OCI-M2 (cell line): Measurements from ENCODE around the gene LAPTM4A.

ENCODE experiments used
- DNase-seq: peaks from one replicate; lab custom pipeline; 2025; ENCODE audit not compliant: unreplicated experiment; lab: John Stamatoyannopoulos, UW

The LAPTM4A gene

DNA sequence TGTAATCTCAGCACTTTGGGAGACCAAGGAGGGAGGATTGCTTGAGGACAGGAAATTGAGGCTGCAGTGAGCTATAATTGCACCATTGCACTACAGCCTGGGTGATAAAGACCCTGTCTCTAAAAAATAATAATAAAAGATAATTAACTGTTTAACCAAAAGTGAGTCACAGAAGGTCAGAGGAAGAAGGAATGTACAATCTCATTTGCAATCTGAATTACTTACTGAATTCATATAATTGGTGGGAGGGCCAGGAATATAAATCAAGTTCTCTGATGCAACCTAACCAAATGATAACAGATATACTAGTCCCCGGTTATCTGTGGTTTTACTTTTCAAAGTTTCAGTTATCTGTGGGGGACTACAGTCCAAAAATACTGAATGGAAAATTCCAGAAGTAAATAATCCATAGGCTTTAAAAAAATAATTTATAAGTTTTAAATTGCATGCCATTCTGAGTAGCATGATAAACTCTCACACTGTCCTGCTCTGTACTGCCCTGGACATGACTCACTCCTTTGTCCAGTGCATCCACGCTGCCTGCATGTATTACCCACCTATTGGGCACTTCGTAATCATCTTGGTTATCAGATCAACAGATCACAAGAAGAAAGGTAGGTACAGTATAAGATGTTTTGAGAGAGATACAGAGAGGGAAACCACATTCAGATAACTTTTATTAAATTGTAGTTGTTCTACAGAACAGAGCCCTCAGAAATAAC, 26.2 kb downstream of the LAPTM4A start:
- no peak for DNase-seq

DNA sequence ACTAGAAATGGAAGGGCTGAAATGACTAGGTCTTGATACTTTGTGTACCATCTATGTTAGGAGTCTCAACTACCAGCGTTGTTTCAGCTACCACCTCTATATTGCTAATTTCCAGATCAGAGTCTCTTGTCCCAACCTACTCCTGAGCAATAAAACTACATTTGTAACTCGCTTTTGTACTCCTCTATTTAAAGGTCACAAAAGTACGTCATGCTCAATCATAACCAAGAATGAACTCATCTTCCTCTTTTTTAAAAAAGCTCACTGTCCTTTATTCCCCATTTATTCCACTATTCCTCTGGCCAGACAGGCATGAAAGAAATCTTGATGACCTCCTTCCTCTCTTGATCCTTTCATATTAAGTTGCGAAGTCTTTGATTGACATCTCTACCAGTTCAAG, 27.7 kb downstream of the LAPTM4A start:
- DNase-seq: no peak

DNA sequence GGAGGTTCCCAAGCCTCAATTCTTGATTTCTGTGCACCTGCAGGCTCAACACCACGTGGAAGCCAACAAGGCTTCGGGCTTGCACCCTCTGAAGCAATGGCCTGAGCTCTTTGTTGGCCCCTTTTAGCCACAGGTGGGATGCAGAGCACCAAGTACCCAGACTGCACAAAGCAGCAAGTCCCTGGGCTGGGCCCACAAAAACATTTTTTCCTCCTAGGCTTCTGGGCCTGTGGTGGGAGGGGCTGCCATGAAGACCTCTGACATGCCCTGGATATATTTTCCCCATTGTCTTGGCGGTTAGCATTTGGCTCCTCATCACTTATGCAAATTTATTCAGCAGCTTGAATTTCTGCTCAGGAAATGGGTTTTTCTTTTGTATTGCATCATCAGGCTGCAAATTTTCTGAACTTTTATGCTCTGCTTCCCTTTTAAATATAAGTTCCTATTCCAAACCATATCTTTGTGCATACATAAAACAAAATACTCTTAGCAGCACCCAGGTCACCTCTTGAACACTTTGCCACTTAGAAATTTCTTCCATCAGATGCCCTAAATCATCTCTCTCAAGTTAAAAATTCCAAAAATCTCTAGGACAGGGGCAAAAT, 29.9 kb downstream of the LAPTM4A start:
- DNase-seq: no peak

DNA sequence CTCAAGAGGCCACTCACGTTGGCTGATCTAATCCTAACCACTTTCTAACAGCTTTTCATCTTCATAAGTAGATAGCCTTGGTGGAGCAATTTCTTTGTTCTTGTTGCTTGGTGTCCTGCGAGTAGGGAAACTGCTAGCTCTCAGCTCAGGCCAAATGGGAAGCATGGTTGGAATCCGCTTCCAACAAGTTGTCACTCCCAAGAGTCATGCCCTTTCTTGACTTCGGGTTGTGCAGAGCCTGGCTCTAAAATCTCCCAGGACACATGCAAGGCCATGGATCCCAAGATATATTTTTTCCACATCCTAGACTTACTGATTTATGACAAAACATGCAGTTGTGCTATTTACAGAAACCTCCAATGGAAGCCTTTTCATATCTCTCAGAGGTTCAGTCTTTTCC, 31.7 kb downstream of the LAPTM4A start:
- no peak for DNase-seq

DNA sequence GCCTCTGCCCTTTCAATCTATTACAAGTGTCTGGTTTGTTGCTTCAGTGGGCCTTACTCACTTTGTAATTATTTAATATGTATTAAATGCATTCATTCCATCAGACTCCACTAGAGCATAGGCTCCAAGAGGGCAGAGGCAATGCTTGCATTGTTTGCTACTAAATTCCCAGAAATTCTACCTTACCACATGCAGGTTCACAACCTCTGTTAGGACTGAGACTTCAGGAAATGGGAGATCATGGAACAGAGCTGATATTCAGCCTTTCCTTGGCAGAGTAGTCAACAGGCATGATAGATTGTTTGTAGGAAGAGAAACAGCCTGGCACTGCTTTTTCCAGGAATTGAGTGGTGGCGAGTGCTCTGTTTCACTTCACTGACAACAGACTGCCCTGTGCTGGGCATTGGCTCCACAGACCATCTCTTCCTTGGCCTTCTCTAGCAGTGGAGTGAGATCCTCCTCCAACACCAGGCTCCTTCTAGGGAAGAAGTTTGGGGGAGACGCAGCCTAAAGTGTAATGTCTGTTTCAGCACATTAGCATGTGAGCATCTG, 32.8 kb downstream of the LAPTM4A start:
- DNase-seq: no peak

DNA sequence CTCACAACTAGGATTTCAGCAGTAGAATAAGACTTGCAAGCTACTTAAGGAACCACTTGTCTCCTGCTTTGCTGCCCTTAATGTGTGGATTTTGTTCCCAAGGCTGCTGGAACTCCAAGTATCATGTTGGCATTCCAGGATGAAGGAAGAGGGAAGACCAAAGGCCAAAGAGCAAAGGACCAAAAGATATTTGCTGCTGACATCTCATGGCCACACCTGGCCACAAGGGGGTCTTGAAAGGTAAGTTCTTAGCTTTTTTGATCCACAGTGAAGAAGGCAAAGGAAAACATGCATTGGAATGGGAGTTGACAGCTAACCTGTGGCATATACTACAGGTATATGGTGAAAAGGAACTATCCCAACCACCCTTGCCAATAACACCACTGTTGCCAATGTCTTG, 35.1 kb downstream of the LAPTM4A start:
- no peak for DNase-seq

DNA sequence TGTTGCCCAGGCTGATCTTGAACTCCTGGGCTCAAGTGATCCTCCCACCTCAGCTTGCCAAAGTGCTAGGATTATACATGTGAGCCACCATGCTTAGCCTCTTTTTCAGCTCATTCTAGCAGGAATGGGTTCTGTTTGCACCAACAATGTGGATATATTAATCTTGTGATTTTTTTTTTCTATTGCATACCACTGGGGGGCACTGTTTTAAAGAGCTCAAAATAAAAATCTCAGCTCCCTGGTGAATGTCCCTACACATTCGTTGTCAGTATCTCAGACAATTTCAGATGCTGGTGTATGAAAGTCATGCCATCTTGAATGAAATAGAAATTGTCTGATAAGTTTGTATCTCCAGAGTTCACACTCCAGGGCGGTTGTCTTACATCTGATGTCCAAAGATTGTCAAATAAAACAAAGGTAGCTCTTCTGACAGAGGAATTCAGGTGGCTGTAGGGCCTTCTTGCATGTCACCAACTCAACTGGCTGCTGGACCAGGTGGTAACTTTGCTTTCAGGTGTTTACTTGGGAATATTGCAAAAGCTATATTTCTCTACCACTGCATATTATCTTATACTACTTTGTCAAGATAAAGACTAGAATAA, 35.8 kb downstream of the LAPTM4A start:
- DNase-seq: no peak

DNA sequence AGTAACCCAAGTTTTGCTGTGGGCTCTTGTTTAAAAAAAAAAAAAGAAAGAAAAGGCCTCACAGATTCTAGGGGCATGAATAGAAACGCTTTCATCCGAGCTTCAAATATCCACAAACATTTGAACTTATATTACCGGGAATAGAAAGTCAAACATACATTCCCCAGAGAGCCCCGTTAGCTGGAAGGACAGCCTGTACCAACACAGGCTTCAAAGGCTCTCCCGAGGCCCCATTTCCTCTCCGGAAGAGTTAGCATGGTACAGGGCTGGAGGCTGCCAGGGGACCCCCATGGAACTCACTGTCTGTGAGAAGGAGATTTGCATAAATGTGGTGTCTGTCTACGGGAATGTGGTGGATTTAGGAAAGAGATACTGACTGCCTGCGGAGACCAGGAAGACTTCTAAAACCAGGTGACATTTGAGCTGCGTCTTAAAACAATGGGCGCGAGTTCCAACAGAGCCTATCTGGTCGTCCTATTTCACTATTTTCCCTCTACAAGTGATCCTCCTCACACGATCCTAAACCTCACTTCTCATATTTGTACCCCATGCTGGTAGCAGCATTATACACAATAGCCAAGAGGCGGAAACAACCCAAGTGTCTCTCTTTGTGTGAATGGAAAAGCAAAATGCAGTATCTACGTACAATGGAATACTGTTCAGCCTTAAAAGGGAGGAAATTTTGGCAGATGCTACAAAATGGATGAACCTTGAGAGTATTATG, 38.1 kb downstream of the LAPTM4A start:
- DNase-seq: no peak

DNA sequence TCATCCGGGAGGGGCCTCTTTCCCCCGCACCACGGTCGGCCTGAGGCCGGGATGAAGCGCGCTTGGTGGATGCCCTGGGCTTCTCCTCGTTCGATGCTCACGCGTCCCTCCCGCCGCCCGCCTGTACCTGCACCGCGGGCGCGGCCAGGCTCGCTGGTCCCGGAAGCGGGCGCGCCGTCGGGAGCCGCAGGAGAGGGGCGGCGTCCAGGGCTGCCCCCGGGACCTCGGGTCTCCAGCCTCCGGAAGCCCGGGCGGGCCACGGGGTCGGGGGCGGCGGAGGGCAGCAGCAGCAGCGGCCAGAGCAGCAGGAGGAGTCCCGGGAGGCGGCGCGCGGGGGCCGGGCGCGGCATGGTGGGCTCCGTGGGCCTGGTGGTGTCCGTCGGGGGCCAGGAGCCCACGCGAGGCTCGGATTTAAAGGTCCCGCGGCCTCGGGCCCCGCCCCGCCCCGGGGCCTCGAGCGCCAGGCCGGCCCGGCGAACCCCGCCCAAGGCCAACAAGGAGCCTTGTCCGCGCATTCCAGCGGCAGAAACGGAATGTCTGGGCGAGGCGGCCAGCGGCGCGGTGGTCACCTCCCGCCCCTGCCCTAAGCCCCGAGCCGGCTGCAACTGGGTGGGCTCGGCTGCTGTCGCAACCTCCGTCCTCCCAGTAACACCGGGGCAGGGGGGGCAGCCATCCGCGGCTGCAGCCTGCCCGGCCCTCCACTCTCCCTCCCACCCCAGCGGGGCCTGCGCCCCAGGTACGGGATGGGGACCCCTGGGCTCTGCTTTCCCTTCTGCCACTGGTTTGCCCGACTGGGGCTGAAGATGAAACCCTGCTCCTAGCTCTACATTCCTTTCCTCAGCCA, 38.9 kb downstream of the LAPTM4A start, which contains the start of gene MATN3:
Gene MATN3, minus strand, starts transcription at position 387 of the 844 bp plus-strand sequence. Its CDS starts 37 bp downstream, at position 350.
- no peak for DNase-seq

DNA sequence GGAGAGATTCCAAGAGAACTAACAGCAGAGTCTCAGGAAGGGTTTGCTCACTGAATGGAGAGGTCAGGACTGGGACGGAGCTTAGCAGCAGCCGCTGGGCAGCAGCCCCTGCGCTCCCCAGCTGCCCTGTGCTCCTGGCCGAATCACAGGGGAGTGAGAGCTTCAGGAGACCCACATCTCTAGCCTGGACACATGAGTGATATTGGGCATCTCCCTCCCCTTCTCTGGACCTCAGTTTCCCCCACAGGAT, 39.5 kb downstream of the LAPTM4A start:
- DNase-seq: no peak

DNA sequence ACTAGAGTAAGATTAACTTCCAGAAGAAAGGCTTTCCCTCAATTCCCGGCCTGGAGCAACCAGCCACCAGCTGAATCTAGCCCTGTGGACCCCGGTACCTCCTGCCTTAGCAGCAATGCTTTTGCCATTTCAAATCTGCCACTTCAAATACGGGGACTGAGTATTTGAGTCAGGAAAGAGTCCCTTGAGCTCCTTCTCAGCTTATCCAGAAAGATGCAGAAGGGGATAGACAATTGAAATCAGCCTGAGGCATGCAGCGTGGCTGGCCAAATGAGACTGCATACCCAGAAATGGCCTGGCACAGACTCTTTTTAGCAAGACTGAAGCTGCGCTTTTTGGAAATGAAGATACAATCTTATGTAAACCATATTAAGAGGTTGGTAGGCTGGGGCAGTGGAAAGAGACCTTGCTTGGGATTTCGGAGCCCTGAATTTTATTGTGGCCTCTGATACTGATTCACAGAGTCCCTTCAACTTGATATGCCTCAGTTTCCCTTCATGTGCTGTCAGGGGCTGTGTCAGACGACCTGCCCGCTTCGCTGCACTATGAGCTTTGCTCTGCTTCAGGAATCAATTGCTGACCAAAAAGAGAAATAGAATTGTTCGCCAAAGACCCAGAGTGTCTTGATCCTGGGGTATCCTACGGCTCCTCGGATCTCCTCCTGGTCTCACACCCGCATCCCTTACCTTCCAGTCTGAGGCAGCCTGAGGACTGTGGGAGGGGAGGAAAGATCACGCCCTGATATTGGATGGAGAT, 40.0 kb downstream of the LAPTM4A start:
- DNase-seq: no peak

DNA sequence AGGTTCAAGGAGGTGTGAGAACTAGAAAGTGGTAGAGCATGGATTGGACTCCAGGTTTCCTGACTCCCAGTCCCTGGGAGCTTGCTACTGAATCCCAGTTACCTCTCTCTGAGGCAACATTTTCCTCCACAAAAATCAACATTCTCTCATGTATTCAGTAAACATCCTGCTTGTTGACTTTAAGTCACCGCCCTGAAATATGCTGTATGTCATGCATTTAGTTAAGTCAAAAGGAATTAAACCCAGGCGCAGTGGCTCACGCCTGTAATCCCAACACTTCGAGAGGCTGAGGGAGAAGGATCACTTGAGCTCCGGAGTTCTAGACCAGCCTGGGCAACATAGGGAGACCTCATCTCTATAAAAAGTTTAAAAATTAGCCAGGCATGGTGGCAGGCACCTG, 42.7 kb downstream of the LAPTM4A start:
- no peak for DNase-seq

DNA sequence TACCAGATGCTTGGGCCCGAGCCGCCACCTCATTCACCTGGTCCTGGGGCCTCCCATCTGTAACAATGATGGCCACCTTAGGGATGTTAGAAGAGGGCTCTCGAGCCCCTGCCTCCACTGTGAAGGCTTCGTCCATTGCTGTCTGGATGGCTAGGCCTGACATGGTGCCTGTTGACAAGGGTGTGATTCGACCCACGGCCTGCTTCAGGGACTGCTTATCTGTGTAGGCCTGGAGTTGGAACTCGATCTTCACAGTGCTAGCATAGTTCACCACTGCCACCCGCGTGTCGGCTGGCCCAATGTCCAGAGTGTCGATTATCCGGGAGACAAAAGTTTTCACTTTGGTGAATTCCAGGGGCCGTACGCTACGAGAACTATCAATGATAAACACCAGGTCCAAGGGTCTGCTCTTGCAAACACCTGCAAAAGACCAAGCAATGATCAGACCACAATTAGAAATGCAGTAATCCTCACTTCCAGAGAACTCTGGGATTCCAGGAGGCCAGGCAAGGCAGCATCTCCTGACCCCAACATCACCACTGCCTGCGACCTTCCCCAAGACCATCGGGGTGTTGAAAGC, 45.4 kb downstream of the LAPTM4A start:
- DNase-seq: no peak

DNA sequence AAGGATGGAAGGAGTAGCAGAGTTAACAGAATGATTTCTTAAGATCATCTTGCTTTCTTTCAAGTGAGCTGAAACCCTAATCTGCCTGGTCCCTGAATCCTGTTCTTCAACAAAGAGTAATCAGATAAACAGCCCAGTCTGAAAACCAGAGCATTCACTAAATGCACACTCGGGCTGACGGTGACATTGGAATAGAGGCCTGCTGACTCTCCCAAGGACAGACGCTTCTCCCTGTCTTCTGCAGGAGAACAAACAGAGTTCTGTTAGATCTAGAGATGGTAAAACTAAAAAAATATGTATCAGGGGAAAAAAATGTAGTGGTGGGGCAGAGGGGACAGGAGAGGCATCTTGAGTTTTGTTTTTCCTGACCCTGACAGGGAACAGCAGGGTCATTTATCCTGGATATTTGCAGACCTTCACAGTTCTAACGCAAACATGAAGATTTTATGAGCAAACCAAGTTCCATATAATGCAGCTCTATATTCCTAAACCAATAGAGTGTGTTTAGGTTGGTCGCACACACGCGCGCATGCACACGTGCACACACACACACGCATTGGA, 46.3 kb downstream of the LAPTM4A start:
- no peak for DNase-seq

DNA sequence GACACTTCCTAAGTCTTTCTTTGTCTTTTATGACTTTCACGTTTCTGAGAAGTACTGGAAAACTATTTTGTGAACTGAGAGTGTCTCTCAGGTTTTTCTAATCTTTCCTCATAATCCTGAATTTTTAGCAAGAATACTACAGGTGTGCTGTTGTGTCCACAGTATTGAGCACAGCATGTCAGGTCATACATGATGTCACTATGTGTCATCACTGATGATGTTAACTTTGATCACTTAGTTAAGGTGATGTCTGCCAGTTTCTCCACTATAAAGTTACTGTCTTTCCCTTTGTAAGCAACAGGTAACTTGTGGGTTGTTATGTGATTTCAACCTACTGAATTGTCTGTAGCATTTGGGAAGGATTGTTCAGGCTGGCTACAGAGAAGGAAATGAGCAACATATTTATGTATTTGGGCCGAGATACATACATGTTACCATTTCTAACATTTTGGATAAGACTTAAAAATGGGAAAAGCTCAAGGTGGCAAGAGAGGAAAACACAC, 50.0 kb downstream of the LAPTM4A start:
- DNase-seq: no peak

DNA sequence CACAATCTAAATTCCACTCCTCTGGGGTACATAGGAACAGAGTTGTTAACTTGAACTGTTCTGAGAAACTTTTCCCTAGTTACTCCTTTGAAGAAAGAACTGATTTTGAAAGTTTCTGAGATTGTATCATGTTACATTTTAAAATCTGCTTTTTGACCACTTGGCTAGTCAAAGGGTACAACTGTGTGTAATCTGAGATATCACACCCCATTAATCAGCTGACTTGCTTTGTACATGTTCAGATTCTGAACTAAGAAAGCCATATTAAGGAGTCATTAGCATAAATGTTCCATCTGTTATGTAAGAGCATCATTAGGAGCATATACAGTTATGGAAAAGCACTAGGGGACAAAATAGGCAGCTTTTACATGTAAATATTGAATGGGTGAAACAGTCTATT, 57.7 kb downstream of the LAPTM4A start:
- DNase-seq: no peak

DNA sequence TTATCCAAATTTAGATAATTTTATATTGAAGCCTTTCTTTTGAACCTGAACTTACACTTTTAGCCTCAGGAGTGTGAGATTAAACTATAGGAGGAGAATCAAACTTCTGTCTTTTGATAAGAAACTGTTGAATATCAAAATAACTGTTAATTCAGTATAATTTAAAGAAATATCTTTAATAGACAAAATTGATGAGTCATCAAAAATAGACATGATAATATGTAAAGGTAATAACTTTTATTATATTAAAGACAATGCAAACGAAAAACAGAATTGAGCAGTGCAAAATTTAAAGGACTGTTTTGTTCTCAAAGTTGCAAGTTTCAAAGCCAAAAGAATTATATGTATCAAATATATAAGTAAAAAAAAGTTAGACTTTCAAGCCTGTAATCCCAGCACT, 59.5 kb downstream of the LAPTM4A start:
- DNase-seq: no peak

DNA sequence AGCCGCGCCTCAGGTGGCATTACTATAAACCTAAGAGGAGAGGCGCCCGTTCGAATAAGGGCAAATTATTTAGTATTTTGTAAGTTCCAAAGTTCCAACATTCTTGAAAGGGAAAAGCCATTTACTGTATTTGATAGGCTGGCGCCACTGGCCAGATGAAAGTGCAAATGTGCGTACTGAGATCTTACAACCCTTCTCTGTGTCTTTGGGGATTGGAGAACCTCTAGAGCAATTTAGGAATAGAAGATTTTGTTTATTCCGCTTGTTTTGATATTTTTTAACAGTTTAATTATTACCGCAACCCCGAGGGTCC, 61.1 kb downstream of the LAPTM4A start:
- DNase-seq: no peak

DNA sequence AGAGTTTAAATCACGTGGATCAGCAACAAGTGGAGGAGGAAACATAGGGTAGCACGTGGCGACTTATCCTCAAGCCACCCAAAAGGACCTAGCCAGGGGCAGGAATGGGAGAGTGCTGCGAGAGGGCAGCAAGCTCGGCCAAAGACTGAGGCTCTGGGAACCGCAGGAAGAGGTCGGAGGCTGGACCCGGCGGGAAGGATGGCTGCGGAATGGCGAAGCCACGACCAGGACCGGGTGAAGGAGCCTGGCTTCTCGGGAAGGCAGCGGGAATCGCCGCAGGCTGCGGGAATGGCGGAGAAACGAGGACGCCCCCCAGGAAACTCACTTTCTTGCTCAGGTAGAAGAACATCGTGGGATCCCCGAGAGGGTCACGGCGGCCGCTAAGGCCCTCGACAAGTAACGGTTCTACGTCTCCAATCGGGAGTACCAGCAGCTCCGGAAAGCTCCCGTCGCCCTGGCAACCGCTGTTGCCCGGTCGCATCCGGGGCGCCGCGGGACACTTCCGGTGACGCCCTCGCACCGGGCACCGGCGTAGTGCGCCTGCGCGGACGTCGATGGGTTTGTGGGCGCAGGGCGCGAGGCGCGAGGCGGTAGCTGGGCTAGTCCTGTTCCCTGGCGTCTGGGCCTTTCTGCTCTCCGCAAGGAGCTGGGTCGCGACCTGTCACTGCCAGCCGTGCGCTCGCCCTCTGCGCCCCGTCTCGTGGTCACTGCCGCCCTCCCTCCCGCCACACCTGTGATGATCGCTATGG, 61.6 kb downstream of the LAPTM4A start, which contains the start of gene WDR35:
Gene WDR35, minus strand, starts transcription at position 439 of the 749 bp plus-strand sequence. Its CDS starts 90 bp downstream, at position 349.
- peak; percentile 21 for DNase-seq
